ENCODE data around the gene IGHMBP2.
"Not testable (repeated sequence)": the region's sequence is repeated elsewhere in the genome, so short reads cannot be mapped to it uniquely, and the experiment has no call there.

IGHMBP2 gene

GRCh38 chr11:68872216-68873003 lies 31.3 kb upstream of the IGHMBP2 start:
- no peak overlapping the region for H3K4me3 ChIP-seq (ENCODE audit: low read depth, low read length)
- no peak for DNase-seq (ENCODE audit: low read depth)
- TF ChIP-seq CTCF (IDR thresholded peaks at IDR 0.05; ENCODE audit: insufficient read depth, low read depth, low read length, missing control alignments), result no peak

GRCh38 chr11:68878022-68878421 lies 25.7 kb upstream of the IGHMBP2 start:
- H3K4me3 ChIP-seq (ENCODE audit: low read depth, low read length), result no peak overlapping the region
- no peak for TF ChIP-seq CTCF (IDR thresholded peaks at IDR 0.05; ENCODE audit: insufficient read depth, low read depth, low read length, missing control alignments)
- no peak for DNase-seq (ENCODE audit: low read depth)

GRCh38 chr11:68880851-68881250 lies 22.8 kb upstream of the IGHMBP2 start:
- TF ChIP-seq CTCF (IDR thresholded peaks at IDR 0.05; ENCODE audit: insufficient read depth, low read depth, low read length, missing control alignments), result no peak
- DNase-seq (ENCODE audit: low read depth), result no peak
- no peak overlapping the region for H3K4me3 ChIP-seq (ENCODE audit: low read depth, low read length)

GRCh38 chr11:68881320-68881719 lies 22.4 kb upstream of the IGHMBP2 start:
- TF ChIP-seq CTCF (IDR thresholded peaks at IDR 0.05; ENCODE audit: insufficient read depth, low read depth, low read length, missing control alignments), result no peak
- no peak for DNase-seq (ENCODE audit: low read depth)
- no peak overlapping the region for H3K4me3 ChIP-seq (ENCODE audit: low read depth, low read length)

- no peak for TF ChIP-seq CTCF (IDR thresholded peaks at IDR 0.05; ENCODE audit: insufficient read depth, low read depth, low read length, missing control alignments)
- no peak overlapping the region for H3K4me3 ChIP-seq (ENCODE audit: low read depth, low read length)
- no peak for DNase-seq (ENCODE audit: low read depth)
These were observed 21.3 kb upstream of the IGHMBP2 start for GRCh38 chr11:68882391-68882790.

- not testable (repeated sequence) for DNase-seq (ENCODE audit: low read depth); H3K4me3 ChIP-seq (ENCODE audit: low read depth, low read length)
These were observed 18.9 kb upstream of the IGHMBP2 start for GRCh38 chr11:68884827-68885226.

GRCh38 chr11:68889948-68890446 lies 13.7 kb upstream of the IGHMBP2 start:
- H3K4me3 ChIP-seq (ENCODE audit: low read depth, low read length), result no peak overlapping the region
- no peak for DNase-seq (ENCODE audit: low read depth)
- TF ChIP-seq CTCF (IDR thresholded peaks at IDR 0.05; ENCODE audit: insufficient read depth, low read depth, low read length, missing control alignments), result no peak
